ENCODE results near the gene PMEL.

DNA sequence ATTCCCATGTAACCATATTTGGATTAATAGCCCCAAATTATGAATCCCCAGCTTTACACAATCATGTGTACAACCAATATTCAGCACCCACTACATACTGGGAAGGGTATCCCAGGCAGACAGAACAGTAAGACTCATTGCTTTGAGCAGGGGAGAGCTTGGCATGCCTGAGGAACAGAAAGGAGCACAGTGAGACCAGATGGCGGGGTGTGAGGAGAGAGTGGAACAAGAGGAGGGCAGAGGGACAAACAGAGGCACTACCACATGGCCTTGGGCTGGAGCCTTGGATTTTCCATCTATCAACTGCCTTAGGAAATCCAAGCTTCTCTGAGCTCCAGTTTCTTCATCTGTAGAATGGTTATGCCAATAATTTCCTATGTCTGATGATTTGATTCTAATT is 31.1 kb downstream of the PMEL start:
- TF ChIP-seq, protein P1, sequence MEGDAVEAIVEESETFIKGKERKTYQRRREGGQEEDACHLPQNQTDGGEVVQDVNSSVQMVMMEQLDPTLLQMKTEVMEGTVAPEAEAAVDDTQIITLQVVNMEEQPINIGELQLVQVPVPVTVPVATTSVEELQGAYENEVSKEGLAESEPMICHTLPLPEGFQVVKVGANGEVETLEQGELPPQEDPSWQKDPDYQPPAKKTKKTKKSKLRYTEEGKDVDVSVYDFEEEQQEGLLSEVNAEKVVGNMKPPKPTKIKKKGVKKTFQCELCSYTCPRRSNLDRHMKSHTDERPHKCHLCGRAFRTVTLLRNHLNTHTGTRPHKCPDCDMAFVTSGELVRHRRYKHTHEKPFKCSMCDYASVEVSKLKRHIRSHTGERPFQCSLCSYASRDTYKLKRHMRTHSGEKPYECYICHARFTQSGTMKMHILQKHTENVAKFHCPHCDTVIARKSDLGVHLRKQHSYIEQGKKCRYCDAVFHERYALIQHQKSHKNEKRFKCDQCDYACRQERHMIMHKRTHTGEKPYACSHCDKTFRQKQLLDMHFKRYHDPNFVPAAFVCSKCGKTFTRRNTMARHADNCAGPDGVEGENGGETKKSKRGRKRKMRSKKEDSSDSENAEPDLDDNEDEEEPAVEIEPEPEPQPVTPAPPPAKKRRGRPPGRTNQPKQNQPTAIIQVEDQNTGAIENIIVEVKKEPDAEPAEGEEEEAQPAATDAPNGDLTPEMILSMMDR (IDR thresholded peaks at IDR 0.05) = no peak
- no peak for TF ChIP-seq POLR2AphosphoS5 (IDR thresholded peaks at IDR 0.05)
